Renal pelvis (tissue), 4 donors: ENCODE results near the gene CTSL. TPM values are rescaled to one million over a fixed set of nuclear protein-coding genes. Genes with fewer than 3 reads are reported as not detected.

Source experiments
- DNase-seq: peaks from one replicate; pipeline ENCODE4 v3.0.0-alpha.2; 2013
- polyA plus RNA-seq, 3 donors: library from polyadenylated mRNA; unstranded; fragments of 120-200 nt; gene quantifications; one replicate each; pipeline ENCODE4 v1.2.1, GENCODE V29; 2013; ENCODE audit not compliant: insufficient read length in 3 of 3

The CTSL gene
- polyA plus RNA-seq, 3 donors: 148 to 169 (median 164) TPM

DNA sequence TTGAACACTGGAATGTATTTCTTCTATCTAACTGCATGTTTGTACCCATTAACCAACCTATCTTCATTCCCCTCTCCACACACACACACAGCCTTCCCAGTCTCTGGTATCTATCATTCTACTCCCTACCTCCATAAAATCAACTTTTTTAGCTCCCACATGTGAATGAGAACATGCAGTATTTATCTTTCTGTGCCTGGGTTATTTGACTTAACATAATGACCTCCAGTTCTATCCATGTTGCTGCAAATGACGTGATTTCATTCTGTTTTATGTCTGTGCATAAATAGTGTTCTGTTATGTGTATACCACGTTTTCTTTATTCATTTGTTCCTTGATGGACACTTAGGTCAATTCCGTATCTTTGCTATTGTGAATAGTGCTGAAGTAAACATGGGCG, 38.7 kb upstream of the CTSL start:
- no peak for DNase-seq

DNA sequence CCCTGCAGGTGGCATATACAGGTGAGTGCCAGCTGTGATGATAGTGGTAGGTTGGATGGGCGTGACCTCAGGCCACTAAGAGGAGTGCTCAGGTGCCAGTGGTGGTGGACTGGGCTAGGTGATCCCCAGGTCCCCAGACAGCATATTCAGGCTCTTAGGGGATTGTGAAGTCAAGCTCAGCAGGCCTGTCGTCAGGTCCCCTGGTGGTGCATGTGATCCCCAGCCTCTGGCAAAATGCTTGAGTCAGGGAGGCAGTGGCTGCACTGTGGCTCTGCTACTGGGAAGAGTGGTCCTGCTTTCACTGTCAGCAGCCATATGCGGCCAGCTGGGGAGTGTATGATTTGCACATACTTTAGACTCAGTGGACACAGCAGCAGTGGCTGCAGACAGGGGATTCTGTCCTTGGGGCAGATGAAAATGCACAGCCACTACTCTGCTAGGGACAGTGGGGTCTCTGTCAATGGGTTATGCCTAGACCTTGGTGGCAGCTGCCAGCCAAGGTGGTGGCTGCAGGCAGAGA, 31.6 kb upstream of the CTSL start:
- no peak for DNase-seq

DNA sequence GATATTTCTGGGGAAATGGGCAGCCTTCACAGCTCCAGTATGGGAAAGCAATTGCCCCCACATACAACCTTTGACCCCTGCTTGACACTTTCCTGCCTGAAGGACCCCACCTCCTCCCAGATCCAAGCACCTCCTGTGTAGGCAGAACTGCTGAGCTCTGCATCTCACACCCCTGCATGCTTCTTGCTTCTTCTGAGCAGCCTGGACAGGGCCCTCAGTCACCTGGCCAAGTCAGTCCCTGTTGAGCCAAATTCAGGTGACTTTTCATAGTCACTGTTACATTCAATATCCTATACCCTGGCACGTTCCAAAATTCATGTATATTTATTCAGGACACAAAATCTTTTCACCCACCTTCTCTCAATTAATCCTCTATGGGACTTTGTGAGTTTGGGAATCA, 30.4 kb upstream of the CTSL start:
- DNase-seq: no peak

DNA sequence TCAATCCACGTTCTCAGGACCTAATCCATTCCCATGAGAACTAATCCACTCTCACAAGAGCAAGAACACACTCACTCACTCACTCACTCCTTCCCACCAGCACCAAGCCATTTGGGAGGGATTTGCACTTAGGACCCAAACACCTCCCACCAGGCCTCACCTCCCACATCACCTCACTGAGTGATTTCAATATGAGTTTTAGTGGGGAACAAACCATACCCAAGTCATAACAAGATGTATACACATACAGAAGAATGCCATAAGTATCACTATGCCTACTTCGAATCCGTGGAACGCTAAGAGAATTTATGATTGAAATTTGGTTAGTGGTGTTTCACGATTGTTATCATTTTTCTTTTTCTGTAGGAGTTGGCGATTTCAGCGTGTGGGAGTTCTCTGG, 29.3 kb upstream of the CTSL start:
- no peak for DNase-seq

DNA sequence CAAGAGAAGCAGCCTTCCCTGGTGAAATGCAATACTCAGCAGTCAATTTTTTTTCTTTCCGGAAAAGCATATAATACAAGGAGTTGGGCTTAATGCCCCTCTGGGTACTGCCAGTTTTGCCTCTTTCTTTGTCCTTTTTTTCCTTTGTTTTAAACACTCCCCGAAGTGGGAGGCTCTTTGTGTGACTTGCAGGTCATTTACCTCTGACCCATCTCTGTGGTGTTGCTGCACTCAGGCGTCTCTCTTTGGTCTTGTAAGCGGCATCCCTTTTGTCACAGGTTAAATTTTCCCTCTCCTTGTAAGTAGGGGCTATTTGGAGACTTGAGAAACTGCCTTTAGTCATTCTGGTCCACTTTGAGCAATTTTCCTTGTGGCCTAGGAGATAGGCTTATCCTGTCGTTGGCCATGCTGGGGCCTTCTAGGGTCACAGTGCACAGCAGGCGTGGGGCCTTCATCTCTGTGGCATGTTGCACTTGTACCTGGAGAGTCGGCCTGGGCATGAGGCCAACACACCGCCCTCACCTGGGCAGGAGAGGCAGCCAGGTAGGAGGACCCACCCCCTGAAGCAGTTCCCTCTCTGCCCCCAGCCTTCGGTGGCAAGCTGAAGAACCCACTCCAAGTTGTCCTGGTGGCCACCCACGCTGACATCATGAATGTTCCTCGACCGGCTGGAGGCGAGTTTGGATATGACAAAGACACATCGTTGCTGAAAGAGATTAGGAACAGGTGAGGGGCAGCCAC, 27.7 kb upstream of the CTSL start:
- no peak for DNase-seq

DNA sequence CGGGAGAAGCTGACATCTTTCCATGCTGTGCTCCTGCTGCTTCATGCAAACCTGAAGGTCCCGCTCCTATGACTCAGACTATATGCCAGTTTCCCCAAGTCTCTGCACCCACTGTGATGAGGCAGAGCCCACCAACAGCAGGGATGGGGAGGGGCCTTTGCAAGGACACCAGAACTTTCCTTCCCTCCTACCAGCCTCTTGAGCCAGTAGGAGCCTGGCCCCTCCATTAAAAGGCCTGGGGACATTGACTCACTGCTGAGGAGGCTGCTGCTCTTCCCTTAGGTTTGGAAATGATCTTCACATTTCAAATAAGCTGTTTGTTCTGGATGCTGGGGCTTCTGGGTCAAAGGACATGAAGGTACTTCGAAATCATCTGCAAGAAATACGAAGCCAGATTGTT, 26.1 kb upstream of the CTSL start:
- no peak for DNase-seq

DNA sequence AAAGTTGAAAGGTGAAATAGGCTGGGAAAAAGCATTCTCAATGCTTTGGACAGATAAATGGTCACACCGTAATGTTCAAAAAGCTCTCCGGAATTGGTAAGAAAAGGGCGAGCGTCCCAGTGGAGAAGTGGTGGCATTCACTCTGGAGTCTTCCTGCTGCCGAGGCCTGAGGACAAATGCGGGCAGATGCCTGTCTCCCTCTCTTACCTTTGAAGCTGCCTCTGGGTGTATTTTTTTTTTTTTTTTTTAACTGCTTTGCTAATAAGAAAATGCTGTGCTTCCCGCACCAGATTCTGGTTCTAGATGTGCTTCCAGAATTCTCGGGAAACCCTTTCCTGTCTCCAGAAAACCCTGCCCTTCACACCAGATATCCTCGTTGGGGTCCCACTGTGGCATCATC, 24.4 kb upstream of the CTSL start:
- no peak for DNase-seq

DNA sequence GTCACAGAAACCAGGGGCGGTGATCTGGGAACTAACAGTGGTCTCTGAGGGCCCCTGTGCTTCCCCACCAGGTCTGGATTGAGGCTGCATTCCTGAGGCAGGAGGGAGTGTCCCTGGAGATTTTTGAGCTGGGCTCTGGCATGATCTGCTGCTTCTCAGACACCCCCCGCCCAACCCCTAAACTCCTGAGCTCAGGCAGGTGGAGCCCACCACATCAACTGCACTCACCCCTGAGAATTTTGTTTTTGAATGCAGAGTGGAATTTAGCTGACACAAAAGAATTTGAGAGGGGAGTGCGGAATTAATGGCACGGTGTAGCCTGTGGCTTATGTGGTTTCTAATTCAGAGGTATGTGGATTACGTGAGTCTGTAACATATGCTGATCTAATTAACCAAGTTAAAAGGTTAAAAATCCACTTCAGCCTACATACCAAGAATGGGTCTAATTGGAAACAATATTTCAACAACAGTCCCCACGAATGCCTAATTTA, 23.9 kb upstream of the CTSL start:
- DNase-seq: peak; percentile 34

DNA sequence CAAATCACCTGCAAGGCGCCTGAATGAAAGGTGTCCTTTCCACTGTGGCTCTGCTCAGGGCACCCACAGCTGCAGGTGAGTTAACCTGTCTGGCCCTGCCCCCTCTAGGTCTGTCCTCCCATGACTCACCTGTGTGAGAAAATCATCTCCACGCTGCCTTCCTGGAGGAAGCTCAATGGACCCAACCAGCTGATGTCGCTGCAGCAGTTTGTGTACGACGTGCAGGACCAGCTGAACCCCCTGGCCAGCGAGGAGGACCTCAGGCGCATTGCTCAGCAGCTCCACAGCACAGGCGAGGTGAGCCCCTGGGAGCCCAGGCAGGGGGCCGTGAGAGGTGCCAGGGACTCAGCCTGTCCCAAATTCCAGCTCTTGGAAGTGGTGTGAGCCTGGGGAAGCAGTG, 23.0 kb upstream of the CTSL start:
- no peak for DNase-seq

DNA sequence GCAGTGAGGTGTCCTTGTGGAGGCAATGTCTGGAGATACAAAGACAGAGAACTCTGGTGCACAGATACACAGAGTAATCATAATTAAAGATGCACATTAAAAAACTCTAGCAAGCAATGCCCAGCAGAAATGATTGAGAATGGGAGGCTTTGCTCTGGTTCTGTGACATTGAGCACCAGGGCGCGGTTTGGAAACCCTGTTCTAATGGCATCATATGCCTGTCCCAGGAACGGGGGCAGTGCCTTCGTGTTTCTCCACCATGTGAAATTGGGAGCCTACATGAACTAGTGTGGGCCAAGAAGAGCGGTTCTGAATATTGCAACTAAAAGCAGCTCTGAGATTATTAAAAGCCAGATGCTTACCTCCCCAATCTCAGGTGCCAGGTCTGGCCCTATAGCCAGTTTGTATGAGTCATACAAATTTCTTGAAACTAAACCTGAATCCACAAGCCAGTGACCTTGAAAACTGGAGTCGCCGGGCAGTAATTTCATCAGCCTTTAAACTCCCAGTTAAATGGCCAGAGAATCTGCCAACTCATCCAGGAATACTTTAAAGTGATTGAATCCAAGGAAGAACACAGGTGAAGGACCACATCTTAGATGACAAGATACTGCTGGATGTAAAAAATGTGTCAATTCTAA, 22.2 kb upstream of the CTSL start:
- no peak for DNase-seq

DNA sequence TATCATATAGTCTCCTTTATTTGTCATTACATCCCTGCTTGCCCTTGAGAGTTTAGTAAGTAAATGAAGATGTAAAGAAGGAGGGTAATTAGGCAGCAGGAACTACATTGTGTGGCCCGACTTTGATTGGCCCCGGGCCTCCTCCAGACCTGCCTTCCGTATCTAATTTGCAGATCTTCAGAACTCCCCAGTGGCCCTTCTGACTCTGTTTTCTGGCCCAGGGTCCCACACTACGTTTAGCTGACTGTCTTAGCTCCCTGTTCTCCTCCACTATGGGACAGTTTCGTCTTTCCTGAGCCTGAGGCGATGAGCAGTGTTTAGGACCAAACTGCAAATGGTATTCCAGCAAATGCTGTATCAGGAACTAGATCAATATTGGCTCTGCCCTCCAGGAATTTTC, 21.6 kb upstream of the CTSL start:
- no peak for DNase-seq

DNA sequence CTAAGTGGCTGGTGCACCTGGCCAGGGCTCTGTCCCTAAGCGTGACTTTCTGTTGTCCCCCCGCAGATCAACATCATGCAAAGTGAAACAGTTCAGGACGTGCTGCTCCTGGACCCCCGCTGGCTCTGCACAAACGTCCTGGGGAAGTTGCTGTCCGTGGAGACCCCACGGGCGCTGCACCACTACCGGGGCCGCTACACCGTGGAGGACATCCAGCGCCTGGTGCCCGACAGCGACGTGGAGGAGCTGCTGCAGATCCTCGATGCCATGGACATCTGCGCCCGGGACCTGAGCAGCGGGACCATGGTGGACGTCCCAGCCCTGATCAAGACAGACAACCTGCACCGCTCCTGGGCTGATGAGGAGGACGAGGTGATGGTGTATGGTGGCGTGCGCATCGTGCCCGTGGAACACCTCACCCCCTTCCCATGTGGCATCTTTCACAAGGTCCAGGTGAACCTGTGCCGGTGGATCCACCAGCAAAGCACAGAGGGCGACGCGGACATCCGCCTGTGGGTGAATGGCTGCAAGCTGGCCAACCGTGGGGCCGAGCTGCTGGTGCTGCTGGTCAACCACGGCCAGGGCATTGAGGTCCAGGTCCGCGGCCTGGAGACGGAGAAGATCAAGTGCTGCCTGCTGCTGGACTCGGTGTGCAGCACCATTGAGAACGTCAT, 19.7 kb upstream of the CTSL start:
- DNase-seq: no peak

DNA sequence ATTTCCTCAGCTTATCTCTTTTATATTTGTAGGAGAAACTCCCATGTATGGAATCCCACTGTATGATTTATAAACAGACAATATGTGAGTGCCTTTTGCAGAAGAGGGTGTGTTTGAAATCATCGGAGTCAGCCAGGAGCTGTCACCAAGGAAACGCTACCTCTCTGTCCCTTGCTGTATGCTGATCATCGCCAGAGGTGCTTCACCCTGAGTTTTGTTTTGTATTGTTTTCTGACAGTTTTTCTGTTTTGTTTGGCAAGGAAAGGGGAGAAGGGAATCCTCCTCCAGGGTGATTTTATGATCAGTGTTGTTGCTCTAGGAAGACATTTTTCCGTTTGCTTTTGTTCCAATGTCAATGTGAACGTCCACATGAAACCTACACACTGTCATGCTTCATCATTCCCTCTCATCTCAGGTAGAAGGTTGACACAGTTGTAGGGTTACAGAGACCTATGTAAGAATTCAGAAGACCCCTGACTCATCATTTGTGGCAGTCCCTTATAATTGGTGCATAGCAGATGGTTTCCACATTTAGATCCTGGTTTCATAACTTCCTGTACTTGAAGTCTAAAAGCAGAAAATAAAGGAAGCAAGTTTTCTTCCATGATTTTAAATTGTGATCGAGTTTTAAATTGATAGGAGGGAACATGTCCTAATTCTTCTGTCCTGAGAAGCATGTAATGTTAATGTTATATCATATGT, 18.0 kb upstream of the CTSL start:
- no peak for DNase-seq

DNA sequence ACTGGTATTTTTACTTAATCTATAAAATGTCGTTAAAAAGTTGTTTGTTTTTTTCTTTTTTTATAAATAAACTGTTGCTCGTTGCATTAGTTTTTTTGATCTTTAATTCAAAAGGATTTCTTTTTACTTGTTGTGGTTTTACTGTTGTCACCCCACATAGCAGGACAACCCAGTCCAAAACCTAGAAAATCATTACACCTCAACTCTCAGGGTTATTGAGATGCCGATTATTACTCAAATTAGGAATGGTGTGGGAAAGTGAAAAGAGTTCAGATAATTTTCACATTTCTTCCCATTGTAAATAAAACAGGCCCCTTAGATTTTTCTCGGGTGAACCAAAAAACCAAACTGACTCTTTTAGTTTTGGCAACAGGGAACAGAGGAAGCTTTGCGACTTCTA, 17.4 kb upstream of the CTSL start:
- no peak for DNase-seq

DNA sequence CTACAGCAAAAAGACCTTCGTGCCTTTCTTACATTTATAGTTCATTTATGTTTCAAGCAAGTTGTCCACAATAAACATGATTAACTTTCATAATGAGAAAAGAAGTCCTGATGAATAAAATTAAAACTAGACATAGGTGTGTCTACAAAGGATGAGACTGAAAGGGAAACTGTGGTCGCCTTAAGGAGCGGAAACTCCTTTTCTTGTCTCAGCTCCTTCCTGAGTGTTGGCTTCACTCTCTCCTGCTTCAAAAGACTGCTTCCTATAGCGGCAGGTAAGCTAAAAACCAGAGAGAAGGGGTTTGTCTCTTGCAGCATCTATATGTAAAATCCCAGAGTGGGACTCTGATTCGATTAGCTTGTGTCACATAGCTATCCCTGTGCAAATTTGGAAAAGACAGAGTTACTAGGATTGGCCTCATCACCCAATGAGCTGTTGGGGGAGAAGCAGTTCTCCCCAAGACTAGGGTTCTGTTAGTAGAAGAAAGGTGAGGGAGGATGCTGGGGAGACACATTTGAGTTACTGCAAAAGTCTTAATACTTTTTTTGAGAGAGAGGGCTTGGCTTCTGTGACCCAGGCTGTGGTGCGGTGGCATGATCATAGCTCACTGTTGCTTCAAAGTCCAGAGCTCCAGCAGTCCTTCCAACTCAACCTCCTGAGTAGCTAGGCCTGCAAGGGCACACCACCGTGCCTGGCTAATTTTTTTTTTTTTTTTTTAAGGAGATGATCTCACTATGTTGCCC, 16.8 kb upstream of the CTSL start:
- DNase-seq: no peak

DNA sequence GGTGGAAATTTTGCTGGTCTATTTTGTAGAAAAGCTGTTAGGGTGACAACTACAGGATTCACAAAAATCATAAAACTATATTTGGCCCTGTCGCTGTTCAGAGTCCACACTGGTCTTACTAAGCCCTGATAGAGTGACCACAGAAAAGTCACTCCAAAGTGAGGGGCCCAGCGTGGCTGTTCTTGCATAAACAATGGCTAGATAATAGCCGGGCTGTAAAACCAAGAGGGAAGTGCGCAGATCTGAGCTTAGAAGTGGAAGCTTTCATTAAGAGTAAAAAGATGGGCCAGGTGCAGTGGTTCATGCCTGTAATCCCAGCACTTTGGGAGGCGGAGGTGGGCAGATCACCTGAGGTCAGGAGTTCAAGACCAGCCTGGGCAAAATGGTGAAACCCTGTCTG, 15.5 kb upstream of the CTSL start:
- no peak for DNase-seq

DNA sequence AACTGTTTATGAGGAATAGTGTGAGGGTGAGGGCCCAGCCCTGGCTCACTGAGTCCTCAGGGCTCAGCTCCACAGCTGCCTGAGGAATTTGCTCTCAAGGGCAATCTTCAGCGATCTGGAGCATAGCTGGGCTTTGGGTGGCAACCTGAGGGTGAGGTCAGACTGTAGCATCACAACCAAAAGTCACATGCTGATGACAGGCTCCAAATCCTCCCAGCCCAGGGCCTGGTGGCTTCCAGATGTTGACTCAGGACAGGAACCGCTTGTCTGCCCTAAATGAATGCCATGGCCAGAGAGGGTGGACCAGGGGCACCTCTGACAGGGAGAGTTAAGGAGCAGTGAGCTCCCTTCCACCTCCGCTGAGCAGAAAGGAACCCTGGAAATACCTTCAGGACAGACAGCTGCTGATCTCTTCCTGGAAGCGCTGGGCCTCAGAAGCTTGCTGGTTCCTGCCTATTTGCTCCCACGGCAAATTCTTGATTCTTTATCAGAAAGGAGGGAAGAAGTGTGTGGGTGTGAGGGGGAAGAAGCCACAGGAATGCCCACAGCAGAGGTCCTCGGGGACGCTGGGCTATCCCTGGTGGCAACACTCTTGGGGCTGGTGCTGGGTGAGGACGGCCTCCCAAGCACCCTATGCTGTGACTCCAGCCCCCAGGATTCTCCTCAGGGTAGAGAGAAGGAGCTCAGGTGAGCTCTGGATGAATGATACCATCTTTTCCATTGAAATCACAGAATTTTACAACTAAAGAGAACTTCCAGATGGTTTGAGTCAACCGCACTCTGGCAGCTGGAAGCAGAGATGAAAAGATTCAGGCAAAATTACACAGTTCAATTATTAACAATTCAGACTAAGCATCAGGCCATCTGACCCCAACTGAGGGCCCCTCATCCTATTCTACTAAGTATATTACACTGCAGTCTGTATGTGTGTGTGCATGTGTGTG, 13.8 kb upstream of the CTSL start:
- DNase-seq: no peak

DNA sequence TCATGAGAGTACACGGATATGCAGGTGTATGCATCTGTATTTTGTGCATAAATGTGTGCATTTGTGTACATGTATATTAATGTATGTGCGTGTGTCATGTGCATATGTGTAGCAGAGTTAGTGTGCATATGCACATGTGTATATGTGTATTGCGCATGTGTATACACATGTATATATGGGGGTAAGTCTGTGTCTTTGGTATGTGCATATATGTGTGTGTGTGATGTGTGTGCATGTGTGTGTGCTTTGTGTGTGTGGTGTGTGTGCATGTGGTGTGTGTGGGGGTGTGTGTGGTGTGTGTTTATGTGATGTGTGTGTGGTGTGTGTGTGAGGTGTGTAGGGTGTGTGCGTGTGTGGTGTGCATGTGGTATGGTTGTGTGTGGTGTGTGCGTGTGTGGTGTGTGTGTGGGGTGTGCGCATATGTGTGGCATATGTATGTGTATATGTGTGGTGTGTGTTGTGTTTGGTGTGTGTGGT, 13.1 kb upstream of the CTSL start:
- no peak for DNase-seq

DNA sequence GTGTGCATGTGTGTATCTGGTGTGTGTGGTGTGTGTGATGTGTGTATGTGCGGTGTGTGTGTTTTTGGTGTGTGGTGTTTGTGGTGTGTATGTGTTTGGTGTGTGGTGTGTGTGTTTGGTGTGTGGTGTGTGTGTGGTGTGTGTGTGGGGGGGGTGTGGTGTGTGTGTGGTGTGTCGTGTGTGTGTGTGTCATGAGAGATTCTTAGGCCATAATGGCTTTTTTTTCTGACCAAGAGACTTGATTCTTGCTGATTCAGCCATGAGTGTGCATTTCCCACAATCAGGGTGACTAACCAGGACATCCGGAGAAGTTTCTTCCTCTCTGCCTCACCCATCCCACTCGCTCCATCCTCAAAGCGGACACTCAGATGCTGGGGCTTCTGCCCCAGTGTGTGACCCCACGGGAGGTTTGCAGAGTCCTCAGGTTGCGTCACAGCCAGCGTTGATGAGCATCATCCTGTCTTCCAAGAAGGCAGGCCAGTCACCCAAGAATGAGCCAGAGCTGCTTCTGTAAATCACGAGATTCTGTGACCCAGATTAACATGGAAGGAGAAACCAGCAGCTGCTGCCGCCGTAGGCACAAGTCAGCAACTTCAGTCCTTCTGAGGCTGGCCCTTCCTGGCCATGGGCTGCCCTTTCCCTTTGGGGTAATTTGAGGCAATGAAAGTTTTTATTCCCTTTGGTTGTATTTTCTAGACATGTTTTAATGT, 12.5 kb upstream of the CTSL start:
- DNase-seq: no peak

DNA sequence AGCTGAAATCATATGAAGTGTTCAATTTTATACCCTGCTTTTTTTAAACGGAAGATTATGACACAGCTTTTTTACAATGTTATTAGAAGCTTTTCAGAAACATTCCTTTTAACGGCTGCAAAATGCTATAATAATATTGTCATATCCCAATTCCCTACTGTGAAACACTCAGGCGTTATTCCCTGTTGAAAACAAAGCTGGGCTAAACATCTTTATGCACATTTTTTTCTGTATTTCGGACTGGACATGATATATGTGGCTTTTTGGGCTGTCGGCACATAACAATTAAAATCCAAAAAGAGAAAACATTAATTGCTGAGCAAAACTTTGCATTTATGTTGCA, 12.0 kb upstream of the CTSL start:
- DNase-seq: no peak
